GM18909 (cell line): ENCODE data around the gene PIMREG.

Source experiments
- ATAC-seq: cut with Tn5 transposase; IDR thresholded peaks from one replicate; pipeline ENCODE4 v1.9.1; 2021; ENCODE audit warnings: mild to moderate bottlenecking; ENCODE audit not compliant: unreplicated experiment, poor library complexity

PIMREG gene, protein sequence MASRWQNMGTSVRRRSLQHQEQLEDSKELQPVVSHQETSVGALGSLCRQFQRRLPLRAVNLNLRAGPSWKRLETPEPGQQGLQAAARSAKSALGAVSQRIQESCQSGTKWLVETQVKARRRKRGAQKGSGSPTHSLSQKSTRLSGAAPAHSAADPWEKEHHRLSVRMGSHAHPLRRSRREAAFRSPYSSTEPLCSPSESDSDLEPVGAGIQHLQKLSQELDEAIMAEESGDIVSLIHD

DNA sequence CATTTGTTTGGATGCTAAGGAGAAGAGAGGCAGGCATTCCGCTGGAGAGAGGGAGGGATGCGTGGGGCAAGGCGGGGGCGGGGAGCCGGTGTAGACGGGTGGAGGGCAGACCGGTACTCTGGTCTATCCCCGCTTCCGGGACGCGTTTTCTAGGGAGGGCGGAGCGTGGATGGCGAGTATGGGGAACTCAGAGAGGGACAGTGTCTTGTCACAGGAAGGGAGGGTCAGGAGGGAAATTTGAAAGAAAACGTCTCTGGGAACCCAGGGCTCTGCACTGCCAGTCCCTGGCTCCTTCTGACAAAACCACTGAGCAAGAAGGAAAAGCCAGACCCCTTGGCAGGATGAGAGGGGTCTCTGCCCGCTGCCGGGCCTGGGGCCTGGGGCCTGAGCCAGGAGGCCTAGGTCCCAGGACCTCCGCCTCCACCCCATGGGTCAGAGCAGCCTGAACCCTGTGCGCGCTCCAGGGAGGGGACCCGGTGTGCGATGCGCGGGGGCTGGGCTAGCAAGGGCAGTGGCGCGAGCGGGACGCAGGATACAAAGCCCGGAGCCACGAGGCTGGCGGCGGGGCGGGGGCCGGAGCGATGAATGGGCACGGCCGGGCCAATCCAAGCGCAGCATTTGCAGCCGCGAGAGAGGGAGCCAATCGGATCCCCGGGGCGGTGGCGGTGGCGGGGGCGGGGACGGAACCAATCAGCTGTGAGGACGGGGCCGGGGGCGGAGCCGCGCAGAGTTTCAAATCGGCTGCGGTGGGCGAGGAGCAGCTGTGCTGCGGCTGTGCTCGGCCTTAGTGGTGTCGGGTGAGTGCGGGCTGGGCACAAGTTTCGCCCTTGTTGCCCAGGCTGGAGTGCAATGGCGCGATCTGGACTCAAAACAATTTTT lies at the start of gene PIMREG:
TSS of gene PIMREG (plus strand) at position 764 of the 879 bp plus-strand sequence. CDS start 656 bp downstream, outside the sequence.
- peak; percentile 89 for ATAC-seq

DNA sequence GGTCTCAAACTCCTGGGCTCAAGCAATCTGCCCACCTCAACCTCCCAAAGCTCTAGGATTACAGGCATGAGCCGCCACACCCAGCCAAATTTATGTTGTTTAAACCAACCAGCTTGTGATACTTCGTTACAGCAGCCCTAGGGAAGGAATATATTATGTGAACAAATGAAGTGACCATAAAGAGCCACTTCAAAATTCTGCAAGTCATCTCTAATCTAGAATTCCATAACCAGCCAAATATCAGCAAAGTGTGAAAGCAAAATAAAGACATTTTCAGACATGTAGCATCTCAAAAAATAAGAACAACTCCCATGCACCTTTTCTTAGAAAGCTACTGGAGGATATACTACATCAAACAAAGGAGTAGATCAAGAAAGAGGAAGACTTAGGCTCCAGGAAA lies 45.3 kb upstream of the PIMREG start:
- no peak for ATAC-seq

DNA sequence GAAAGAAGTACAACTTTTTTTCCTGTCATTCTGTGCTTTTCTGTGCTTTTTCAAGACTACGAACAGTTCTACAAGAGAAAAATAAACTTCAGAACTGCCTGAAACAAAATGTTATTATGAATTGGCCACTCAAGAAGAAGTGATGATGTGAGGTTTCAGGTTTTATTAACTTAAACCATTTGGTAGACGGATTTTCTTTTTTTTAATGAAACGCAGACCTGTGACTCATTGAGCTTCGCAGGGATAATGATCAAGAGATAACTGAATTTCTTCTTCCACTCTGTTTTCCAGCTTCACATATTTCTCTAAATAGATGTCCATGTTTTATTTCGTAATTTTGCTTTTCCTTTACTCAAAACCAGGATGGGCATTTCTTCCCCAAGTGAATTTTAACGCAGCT lies 42.0 kb upstream of the PIMREG start:
- no peak for ATAC-seq

DNA sequence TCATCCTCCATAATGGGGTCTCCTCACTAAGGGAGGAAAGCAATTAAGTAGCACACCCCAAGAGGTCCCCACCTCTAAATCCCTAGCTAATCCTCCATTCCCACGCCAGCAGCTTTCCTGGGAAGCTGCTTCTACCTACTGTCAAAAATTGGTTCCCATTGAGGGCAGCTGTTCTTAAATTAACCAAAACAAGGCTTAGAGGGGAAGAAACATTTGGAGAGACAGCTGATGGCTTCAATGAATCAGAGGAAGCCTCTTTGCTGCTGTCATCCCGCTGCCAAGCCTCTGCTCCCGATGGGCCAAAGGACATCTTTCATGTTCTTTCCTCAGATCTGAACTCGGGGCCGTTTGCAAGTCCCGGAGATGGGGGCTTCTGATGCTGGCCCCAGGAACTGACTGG lies 36.0 kb upstream of the PIMREG start:
- no peak for ATAC-seq

DNA sequence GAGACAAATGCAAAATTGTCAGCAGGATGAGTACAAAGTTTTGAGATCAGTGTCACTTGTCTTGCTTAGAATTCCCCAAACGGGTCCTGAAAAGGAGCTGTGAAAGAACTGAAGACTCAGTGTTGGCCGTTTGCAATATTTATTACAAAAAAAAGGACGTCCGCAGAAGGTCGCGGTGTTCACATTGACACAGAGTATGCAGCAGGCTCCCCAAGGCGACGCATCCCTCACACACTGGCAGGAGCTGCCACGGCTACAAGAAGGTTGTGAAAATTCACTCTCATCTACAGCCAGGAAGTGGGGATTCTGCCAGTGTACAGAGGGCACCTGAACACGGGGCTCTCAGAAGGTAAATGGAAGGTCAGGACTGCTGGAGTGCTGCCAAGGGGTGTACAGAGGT lies 35.5 kb upstream of the PIMREG start:
- ATAC-seq: no peak

DNA sequence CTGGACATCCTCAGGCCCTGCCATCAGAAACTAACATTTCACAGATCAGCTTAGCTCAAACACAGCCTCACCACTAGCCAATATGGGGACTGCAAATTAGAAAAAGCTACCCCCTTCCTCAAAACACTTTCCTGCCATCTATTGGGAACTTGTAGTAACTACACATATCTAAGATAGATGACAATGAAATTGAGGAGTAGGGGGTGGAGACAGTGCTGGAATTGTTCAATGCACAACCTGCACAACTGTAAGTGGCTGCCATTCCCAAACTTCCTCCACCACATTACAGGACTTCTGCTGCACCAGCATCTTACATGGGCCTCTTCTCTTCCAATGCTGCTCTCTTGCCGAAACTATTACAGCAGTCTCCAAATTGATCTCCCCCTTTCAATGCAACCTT lies 31.2 kb upstream of the PIMREG start:
- ATAC-seq: no peak

DNA sequence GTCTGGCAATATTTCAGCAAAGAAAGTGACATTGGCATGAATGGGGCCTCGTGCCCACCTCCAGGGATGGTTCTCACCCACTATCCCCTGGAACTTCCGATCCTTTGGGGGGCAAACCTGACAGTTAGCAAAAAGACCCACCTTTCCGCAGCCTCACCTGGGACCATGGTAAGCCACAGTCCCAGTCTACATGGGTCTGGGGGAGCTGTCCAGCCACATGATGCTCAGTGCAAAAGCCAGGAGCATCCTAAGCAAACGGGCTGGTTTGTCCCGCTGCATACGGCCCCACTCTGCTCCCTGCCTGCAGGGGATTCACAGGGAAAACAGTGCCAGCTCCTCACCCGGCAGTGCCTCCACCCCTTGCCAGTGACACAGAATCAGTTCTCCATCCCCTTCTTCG lies 28.6 kb upstream of the PIMREG start:
- no peak for ATAC-seq

DNA sequence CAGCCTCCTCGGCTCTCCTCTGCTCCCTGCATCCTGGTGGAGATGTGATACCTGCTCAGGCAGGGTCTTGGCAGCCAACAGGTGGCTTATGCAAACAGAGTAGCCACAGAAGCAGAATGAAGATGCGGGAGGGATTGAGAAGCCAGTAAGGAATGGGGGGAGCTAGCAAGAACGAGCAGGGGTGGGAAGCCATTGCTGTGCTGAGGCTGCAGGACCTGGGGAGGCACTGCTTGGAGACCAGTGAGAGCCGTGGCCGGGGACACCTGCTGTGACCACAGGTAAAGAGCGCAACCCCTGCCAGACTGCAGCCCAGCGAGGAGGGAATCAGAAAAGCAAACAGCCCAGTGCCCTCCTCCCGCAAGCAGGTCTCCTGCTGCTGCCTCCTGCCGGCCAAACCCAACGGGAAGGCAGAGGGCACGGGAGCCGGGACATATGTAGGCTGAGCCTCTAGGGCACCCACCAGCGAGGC lies 24.0 kb upstream of the PIMREG start:
- no peak for ATAC-seq

DNA sequence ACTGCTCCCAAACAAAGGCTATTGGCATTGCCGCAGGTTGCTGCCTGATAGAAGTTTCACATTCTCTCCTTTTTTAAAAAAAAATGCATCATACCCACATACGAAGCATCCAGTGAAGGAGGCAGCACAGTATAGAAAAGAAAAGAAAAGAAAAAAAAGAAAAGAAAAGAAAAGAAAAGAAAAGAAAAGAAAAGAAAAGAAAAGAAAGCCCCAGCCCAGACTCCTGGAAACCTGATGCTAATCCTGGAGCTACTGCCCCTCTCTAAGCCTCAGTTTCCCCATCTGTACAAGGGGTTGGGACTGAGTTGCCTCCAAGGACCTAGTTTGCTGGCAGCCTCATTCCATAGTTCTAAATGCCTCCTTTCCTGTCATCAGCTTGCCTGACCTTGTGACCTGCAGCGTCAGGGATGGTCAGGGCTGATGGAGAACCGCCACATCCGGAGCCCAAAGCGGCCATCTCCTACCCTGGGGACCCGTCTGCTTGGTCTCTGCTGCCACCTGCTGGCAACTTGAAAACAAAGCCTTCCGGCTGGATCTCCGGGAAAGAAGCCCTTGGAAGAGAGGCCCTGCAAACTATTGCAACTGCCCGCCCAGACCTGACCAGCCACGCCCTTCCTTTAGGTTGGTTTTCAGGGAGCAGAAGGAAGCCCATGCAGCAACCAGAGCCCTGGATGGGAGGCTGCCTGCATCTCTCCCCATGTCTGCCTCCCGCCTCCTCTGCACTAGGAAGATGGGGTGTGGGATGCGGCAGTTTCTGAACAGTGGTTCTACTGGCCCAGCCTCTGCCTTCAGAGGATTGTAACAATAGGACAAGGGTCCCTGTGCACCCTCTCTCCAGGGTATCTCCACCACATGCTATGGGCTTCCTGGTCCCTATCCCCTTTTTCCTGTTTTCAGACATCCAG lies 22.3 kb upstream of the PIMREG start:
- ATAC-seq: no peak

DNA sequence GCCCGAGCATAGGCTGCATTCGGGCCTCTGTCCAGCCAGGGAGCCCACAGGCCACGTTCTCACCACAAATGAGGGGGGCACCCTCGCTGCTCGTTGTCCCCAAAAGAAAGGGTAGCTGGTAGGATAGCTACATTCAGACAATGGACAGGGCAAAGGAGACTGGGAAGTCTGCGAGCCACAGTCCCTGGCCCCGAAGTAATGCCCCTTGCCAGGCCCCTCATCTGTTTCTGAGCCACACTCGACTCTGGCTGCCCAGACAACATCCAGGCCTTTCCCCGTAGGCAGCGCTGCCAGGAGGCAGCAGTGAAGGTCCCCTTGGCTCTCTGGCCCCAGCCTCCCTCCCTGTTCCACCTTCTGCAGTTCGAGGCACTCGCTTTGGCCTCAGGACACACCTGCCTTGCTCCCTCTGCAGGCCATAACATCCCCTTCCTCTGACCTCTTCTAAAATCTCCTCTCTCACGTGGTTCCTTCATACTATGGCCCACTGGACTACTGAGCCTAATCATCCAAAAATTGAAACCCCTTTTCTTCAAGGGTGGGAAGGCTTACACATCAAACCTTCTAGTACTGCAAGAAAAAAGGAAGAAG lies 21.5 kb upstream of the PIMREG start:
- ATAC-seq: no peak

DNA sequence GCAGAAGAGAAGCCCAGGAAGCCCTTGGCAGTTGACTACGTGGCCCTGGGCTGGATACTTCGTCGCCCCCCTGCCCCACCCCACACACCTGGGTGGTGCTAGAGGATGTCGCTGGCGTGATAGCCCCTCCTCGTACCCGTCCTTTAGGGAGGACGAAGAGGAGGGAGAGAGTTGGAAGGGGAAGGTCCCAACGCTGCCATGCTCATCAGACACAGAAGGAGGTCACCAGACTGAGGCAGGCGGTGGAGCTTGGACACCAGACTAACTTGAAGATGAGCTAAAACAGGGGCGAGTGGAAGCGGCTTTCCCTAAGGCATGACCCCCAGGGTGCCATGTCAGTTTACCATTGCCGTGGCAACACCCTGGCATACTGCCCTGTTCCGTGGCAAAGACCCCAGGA lies 20.3 kb upstream of the PIMREG start:
- no peak for ATAC-seq

DNA sequence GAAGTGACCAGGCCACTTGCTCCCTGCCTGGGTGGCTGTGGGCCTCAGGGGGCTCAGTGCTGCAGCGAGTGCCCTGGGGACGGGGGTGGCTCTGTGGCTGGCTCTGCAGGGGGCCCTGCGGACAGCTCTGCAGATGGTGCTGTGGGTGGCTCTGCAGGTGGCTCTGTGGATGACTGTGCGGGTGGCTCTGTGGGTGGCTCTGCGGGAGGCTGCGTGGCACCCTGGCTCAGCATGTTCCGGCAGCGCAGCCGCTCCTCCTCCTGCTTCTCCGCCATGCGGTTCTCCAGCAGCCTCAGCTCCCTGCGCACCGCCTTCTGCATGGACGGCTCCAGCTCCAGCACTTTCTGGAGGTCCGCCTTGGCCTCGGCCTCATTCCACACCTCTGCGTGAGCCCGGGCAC lies 18.8 kb upstream of the PIMREG start:
- ATAC-seq: no peak

DNA sequence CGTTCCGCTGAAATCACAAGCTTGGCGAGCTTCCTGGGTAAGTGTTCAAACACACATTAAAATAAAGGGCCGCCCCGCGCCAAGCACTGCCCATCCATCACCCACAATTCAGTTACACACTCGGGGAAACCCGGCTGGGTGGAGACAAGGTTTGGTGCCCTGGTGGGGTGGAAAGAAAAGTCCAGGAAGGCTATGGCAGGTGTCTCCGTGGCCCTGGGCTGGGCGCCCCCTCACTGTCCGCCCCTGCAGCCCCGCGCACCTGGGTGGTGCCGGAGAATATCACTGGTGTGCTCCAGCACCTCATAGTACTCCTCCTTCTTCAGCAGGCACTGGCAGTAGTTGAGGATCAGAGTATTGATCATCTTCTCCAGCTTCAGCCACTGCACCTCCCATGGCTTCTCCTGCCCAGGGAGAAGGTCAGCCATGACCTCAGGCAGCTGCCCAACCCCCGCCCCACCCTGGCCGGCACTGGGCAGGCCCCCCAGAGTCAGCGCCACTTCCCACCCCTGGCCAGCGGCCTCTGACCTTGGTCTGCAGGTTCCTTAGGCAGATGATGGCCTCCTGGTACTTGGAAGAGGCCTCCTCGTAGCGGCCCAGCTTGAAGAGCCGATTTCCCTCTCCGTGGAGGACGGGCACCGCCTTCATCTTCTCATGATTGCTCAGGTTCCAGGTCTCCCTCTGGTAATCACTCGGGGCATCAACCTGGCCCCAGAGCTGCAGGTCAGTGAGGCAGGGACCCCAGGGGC lies 17.7 kb upstream of the PIMREG start:
- no peak for ATAC-seq

DNA sequence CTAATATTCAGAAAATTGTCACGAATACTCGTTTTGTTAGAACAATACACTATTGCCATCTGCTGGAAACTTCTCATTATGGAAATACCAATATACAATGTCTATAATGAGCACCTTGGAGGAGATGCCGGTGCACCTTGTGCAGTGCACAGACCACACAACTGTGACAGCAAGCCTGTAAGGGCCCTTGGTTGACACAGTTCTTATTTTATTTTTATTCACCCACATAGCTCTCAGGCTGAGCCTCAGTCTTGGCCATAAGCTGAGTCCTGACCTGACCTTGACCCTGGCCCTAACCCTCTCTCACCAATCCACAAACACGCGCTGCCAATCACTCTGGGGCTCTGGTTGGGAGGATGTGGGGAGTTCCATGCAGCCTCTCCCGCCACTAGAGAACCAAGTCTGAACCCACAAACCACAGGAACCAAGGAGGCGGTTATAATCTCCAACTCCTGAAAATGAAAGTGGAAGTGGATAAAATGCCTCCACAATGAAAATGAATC lies 16.9 kb upstream of the PIMREG start:
- ATAC-seq: no peak

DNA sequence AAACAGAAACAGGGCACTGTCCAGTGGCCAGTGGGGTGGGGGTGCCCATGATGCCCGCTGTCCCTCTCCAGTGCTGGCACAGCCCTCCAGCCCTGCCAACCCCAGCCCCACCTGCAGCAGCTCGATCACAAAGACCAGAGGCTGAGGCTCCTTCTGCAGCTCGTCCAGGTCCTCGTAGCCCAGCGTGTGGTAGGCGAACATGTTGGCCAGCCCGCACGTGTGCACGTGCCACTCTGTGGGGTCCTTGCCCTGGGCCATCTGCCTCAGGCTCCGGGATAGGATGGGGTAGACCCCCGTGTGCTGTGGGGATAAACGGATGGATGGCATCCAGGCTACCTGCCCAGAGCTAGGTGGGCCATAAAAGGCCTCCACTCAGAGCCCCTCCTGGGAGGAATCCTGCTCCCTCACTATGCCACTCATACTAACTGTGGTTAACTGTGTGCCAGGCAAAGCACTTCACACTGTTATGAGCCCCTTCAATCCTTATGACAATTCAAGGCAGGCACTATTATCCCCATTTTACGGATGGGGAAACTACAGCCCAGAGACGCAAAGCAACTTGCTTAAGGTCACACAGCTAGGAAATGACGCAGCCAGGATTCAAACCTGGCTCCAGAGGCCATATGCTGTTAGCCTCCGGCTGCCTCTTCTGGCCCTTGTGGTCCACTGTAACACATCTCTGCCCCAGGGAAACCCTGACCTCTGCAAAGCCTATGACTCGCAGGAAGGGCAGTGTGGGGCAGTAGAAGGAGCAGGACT lies 15.9 kb upstream of the PIMREG start:
- no peak for ATAC-seq

DNA sequence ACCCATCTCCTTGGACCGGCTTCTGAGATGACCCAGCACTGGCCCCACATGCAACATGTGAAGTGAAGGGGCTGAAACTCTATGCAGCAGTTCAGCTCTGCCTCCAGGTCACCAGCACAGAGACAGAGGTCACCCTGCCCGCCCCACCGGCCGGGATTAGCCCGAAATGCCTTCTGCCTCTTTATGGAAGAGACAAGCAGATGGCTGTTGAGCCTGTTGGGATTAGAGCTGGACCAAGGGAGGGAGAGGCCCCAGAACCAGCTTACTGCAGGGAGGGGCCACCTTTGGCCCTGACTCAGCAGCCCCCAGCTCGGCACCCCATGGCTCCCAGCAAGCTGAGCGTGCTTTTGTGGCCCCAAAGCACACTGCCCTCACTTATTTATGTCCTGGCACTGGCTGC lies 15.0 kb upstream of the PIMREG start:
- no peak for ATAC-seq

DNA sequence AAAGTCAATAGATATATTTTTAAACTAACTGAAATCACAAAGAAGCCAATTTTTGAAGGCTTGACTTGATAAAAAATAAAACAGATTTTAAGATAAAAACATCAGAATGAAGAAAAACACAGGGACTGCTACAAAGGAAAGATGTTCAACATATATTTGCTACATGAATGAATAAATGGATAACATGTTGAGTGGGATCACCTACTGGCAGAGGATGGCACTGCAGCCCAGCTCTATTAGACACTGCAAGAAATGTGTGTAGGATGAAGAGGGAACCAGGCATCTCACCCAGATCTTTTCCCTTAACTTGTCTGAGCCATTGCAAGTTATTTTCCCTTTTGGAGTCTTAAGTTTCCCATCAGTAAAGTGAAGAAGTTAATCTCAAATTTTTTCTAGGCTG lies 13.5 kb upstream of the PIMREG start:
- ATAC-seq: no peak

DNA sequence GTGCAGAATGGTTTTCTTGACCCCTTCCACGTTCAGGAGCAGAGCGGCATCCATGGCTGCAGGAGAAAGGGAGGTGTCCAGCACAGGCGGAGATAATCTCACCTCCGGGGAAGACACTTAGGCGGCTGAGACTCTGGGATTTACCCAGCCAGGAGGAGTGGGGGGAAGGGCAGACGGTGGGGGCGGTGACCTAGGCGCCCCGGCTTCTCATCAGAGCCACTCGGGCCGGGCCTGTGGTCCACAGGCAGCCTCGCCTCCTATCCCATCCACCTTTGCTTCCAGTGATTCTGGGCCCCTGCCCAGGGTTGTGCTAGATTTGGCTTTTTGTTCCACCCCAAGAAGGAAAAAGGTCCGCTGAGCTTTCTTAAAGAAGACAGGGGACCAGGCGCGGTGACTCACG lies 9.2 kb upstream of the PIMREG start, which contains the start of gene AIPL1:
TSS of gene AIPL1 (minus strand) at position 71 of the 400 bp plus-strand sequence. CDS start at position 54, 17 bp downstream.
- no peak for ATAC-seq

DNA sequence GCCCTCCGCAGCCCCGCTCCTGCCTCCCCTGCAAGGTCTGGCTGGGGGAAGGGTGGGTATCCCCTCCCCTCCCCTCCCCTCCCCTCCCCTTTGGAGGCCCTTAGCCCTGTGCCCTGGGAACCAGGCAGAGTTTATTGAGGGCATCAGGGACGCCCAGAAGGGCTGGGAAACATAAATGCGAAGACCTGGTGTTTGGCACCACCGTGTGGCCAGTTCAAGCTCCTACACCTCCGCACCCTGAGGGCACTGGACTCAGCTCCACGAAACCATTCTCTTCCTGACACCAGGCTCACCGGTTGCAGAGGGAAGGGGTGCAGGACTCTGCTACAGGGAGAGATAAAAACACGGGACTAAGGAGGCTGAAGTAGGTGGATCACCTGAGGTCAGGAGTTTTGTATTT lies 8.3 kb upstream of the PIMREG start:
- ATAC-seq: peak; percentile 52
